Left renal pelvis (tissue), 4 donors: Measurements from ENCODE around the gene TNFRSF12A. TPM values are rescaled to one million over a fixed set of nuclear protein-coding genes. Genes with fewer than 3 reads are reported as not detected.
A peak's percentile ranks its signal among the peaks of the same experiment; 100 is the strongest.
"Not testable (repeated sequence)": the region's sequence is repeated elsewhere in the genome, so short reads cannot be mapped to it uniquely, and the experiment has no call there.

ENCODE experiments used
- DNase-seq, 4 donors: peaks; one replicate each; pipeline ENCODE4 v3.0.0-alpha.2; 2013; ENCODE audit warnings: low read depth in 4 of 4, low spot score in 3 of 4
- polyA plus RNA-seq, 4 donors: library from polyadenylated mRNA; unstranded; fragments of 120-200 nt; gene quantifications; one replicate each; pipeline ENCODE4 v1.2.1, GENCODE V29; 2013; ENCODE audit not compliant: insufficient read length in 4 of 4

The TNFRSF12A gene
- polyA plus RNA-seq, 4 donors: 4.4 to 19.3 (median 10.7) TPM

DNA sequence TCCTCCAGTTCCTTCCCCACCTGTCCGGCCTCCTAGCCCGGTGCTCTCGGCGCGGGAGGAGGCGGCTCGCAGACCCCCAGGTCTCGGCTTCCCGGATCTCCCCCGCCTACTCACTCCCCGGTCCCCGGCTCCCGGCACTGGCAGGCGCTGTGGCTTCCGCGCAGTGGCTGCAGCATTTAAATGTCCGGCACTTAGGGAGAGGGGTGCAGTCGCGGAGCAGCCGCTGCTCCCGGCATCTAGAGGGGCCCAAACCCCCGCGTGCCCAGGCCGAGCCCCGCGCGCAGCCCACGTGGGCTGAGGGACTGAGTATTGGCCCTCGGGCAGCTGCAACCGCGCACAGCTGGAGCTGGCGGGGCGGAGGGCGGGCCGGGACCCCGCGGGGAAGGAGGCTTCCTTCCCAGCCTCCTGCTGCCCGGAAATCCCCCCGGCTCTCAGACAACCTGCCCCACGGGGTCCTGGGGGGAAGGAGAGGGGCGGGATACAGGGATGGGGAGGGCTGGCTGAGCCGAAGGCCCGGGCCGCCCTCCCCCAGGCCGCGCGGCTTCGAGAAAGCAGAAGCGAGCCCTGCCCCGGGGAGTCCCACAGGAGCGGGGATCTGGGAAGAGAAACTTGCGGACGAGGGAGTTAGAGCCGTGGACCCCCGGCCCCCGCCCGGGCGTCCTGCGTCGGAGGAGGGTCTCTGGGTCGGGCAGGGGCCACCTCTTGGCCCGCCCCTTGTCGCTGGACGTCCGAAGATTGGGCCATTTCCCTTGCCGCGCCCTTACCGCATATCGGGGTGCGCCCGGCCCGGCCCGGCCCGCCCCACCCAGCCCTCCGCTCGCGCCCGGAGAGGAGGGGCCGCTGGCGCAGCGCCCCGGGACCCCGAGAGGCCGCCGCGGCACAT, 25.8 kb downstream of the TNFRSF12A start, which contains the start of gene MMP25:
TSS of gene MMP25 (plus strand) at position 804 of the 883 bp plus-strand sequence. CDS start 357 bp downstream, outside the sequence.
- no peak for DNase-seq

DNA sequence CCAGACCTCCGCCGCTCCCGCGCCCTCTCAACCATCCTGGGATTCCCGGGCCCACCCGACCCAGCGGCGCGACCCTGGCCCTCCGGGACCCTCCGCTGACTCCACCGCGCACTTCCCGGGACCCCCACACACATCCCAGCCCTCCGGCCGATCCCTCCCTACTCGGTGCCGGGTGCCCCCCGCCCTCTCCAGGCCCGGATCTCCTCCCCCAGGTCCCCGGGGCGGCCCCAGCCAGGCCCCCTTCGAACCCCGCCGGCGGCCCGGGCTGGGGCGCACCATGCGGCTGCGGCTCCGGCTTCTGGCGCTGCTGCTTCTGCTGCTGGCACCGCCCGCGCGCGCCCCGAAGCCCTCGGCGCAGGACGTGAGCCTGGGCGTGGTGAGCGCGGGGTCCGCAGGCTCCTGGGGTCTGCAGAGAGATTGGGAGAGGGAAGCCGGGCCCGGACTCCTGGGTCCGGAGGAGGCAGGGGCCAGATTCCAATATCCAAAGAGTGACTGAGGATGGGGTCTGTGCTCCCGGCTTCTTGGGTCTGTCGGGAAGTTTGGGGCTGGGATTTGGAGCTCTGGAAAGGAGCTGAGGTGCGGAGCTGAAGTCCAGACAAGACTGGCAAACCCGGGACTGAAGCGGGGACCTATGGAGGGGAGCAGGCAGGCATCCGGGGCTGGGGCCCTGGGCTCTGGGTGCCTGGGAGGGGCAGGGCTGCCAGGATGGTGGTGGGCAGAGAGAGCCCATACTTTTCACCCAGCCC, 26.6 kb downstream of the TNFRSF12A start:
- no peak for DNase-seq

DNA sequence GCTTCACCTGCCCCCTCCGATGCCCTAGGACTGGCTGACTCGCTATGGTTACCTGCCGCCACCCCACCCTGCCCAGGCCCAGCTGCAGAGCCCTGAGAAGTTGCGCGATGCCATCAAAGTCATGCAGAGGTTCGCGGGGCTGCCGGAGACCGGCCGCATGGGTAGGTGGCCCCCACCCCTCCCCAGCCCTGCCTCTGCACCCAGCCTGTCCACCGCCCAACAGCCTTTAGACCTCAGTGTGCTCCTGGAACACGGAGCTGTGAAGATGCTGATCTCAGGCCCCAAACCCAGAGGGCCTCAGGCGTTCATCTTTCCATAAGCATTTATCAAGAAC, 27.2 kb downstream of the TNFRSF12A start:
- no peak for DNase-seq

DNA sequence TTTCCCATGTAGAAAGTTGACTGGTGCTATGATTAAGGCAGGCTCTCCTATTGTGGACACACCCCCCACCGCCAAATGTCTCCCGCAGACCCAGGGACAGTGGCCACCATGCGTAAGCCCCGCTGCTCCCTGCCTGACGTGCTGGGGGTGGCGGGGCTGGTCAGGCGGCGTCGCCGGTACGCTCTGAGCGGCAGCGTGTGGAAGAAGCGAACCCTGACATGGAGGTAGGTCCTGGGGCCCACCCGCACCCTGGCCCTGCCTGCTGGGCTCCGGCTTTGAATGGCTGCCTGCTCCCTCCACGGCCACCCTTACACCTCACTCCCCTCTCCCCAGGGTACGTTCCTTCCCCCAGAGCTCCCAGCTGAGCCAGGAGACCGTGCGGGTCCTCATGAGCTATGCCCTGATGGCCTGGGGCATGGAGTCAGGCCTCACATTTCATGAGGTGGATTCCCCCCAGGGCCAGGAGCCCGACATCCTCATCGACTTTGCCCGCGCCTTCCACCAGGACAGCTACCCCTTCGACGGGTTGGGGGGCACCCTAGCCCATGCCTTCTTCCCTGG, 29.8 kb downstream of the TNFRSF12A start:
- DNase-seq: no peak

DNA sequence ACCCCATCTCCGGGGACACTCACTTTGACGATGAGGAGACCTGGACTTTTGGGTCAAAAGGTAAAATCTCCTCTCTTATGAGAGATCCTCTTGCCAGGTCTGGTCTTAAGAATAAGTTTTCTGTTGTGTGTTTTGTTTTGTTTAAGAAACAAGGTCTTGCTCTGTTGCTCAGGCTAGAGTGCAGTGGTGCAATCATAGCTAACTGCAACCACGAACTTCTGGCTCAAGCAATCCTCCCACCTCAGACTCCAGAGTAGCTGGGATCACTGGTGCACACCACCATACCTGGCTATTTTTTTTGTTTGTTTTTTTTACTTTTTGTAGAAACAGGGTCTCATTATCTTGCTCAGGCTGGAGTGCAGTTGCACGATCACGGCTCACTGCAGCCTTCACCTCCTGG, 30.3 kb downstream of the TNFRSF12A start:
- DNase-seq: no peak

DNA sequence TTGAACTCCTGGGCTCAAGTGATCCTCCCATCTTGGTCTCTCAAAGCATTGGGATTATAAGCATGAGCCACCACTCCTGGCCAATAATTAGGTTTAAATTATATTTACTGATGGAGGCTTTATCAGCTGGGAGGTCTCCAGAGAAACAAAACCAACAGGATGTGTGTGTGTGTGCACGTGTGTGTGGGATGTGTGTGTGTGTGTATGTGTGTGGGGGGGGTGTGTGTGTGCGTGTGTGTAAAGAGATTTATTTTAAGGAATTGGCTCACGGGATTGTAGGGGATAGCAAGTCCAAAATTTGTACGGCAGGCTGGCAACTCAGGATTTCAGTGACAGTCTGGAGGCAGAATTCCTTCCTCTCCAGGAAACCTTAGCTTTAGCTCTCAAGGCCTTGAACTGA, 30.8 kb downstream of the TNFRSF12A start:
- no peak for DNase-seq

DNA sequence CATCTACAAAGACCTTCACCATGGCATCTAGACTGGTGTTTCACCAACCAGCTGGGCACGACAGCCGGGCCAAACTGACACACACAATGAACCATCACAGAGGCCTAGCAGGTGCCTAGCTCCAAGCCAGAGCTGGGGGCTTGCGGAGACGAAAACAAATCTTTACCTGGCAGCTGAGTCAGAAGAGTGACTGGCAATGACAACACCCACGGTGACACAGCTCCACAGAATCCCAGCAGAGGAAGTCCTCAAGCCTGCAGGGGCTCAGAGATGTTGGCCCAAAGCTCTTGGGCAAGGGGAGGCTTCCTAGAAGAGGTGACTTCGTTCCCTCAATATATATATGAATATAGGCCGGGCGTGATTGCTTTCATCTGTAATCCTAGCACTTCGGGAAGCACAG, 31.3 kb downstream of the TNFRSF12A start:
- DNase-seq: no peak

DNA sequence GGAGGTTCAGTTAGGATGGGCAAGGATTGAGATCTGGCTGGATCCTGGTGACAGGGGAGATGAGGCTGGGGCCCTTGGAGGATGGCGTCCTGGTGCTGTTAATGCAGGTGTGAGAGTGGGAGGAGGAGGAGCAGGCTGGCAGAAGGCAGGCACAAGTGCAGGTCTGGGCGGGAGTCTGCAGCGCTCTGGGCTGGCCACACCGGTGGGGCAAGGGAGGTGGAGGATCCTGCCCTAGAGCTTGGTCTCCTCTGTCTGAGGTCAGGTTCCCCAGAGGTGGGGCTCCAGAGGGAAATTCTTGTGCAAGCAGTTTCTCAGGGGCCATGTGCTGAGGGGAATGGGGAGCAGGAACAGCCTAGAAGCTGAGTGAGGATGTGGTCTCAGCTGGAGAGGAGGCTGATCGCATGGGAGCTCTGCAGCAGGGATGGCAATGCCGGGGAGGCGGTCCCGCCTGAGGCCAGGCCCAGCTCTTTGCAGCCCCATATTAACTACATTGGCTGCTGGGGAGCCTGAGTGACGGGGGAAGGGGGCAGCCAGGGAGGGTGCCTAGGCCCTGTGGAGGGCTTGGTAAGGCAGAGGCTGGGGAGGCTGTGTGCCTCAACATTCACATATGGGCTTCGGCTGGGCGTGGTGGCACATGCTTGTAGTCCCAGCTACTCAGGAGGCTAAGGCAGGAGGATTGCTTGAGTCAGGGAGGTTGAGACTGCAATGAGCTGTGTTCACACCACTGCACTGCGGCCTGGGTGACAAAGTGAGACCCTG, 32.6 kb downstream of the TNFRSF12A start:
- not testable (repeated sequence) for DNase-seq

DNA sequence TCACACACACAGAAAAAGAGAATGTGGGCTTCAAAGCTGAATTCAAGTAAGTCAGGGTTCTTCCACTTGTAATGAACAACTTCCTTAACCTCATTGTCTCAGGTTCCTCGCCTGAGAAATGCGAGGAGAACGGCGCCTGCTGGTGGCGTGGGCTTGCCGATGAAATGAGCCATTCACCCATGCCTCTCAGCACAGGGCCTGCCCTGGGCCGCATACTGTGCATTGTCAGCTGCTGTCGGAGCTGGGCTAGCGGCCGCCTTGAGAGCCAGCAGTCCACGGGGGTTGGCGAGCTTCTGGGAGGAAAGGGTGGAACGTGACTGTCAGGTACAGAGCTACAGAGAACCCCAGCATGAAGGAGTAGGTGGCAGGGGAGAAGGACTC, 33.2 kb downstream of the TNFRSF12A start:
- DNase-seq: not testable (repeated sequence)

DNA sequence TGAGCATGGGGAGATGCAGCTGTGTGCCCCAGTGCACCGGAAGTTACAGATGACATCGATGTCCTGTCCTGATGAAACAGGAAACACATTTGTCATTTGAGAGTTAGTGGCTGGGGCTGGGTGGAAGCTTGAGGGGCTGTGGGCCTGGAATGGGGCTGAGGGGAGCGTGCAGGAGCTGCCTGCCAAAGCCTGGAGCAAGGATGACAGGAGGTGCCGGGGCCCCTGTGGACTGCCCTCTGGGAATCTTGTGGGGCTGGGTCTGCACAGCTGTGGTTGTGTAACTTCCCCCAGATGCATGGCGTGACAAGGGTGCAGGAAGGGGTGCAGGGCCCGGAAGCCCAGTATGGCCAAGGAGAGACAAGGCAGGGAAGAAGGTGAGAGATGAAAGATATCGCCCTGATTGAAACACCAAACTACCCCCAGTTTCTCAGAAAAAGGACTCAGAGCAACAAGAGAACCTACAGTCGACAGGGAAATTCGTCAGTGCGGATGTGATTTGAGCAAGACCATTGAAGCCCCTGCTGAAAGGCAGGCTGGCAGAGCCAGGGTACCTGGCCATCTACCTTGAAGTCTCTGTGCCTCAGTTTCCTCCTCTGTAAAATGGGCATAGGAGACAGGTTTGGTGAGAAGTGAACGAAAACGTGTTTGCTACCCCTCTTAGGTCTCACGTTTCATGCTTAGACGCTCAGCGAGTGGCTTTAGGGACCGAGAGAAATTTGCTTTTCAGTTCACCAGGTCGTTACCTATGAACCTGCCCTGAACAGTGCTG, 35.0 kb downstream of the TNFRSF12A start:
- DNase-seq: no peak

DNA sequence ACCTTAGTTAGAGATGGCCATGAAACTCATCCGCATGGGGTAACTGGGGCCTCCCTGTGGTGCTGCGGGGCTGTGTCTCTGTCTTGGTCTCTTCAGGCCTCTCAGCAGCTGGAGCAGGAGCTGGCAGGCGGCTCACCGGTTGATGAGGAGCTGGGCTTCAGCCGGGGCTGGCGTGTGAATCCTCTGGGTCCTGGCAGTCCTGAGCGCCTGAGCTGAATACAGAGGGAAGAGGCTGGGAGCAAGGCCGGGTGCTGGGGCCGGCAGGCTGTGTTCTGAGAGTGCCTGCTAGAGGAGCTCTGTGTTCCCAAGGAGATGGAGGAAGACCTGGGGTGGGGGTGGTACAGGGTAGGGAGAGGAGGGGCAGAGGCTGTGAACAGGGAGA, 35.6 kb downstream of the TNFRSF12A start:
- DNase-seq: not testable (repeated sequence)

DNA sequence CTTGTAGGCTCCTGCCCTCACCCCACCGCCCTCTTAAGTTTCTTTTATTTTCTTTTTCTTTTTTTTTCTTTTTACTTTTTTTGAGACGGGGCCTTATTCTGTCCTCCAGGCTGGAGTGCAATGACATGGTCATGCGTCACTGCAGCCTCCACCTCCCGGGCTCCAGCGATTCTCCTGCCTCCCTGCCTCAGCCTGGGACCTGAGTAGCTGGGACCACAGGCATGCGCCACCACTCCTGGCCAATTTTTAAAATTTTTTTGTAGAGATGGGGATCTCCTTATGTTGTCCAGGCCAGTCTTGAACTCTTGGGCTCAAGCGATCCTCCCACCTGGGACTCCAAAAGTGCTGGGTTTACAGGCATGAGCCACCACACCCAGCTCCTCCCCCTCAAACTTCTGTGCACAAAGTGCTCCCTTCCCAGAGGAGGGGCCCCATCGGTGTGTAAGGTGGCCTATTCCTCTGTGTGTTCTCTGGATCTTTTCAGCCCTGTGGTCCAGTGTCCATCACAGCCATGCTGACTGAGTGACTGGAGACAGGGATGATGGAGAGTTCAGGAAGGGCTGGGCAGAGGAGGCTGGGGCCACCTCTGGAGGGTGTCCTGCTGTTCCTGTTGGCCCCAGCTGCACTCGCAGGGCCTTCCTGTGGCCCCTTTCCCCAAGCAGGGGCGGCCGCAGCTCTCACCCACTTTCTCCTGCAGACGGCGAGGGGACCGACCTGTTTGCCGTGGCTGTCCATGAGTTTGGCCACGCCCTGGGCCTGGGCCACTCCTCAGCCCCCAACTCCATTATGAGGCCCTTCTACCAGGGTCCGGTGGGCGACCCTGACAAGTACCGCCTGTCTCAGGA, 36.4 kb downstream of the TNFRSF12A start:
- DNase-seq: no peak

DNA sequence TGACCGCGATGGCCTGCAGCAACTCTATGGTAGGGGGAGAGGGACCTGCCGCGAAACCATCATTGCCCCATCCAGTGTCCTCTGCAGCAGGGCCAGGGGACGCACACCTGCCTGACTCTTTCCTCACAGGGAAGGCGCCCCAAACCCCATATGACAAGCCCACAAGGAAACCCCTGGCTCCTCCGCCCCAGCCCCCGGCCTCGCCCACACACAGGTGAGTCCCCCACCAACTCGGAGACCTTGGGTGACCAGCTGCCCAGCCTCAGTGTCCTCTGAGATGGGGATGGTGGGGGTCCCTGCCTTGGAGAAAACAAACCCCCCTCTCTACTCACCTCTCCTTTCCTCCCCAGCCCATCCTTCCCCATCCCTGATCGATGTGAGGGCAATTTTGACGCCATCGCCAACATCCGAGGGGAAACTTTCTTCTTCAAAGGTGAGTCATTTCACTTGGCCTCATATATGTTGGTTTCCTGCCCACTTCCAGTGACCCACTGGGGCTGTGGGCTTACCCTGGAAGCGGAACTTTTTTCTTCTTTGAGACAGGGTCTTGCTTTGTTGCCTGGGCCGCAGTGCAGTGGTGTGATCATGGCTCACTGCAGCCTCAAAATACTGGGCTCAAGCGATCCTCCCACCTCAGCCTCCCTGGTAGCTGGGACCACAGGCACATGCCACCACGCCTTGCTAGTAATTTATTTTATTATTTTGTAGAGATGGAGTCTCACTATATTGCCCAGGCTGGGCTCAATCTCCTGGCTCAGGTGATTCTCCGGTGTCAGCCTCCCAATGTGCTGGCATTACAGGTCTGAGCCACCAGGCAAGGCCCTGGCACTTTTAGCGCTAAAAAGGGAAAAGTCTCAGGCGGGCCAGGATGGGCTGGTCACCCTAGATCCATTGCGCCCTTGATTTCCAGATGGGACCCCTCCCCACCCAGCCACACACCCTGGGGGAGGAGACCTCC, 37.3 kb downstream of the TNFRSF12A start:
- no peak for DNase-seq

DNA sequence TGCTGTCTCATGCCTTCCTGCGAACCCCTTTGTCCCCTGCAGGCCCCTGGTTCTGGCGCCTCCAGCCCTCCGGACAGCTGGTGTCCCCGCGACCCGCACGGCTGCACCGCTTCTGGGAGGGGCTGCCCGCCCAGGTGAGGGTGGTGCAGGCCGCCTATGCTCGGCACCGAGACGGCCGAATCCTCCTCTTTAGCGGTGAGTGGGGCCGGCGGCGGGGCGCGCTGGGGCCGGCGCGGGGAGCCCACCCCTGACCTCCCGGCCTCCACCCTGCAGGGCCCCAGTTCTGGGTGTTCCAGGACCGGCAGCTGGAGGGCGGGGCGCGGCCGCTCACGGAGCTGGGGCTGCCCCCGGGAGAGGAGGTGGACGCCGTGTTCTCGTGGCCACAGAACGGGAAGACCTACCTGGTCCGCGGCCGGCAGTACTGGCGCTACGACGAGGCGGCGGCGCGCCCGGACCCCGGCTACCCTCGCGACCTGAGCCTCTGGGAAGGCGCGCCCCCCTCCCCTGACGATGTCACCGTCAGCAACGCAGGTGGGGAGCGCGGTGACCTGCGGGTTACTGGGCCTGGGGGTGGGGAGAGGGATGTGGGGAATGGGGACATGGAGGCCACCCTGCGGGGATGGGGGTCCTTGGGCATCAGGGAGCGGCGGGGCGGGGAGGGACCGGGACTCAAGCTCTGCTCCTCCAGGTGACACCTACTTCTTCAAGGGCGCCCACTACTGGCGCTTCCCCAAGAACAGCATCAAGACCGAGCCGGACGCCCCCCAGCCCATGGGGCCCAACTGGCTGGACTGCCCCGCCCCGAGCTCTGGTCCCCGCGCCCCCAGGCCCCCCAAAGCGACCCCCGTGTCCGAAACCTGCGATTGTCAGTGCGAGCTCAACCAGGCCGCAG, 38.2 kb downstream of the TNFRSF12A start:
- no peak for DNase-seq

DNA sequence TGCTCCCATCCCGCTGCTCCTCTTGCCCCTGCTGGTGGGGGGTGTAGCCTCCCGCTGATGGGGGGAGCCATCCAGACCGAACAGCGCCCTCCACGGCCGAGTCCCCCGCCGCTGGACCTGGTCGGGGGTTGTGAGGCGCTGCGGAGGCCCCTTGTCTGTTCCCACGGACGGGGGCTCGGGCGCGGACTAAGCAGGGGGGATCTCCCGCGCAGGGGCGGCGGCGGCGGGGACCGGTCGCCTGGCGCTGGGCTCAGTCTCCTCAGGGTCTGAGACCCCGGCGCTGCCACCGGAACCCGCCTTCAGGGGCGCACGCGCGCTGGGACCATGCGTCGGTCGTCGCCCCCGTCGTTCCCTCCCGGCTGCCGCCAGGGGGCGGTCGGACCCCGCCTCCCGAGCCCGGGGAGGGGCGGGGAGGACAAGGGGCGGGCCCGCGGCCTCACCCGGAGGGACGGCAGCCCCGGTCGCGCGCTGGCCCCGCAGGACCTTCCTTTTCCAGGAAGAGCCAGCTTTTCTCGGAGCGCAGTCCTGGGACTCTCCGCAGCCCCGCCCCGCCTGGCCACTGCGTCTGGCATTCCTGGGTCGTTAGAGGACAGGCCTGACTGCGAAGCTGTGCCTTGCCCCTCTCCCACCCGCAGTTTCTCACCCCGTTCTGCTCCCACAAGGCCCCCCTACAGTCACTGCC, 39.0 kb downstream of the TNFRSF12A start:
- DNase-seq: peak in 3 of 4 donors; percentile 72 to 82 (median 78)

DNA sequence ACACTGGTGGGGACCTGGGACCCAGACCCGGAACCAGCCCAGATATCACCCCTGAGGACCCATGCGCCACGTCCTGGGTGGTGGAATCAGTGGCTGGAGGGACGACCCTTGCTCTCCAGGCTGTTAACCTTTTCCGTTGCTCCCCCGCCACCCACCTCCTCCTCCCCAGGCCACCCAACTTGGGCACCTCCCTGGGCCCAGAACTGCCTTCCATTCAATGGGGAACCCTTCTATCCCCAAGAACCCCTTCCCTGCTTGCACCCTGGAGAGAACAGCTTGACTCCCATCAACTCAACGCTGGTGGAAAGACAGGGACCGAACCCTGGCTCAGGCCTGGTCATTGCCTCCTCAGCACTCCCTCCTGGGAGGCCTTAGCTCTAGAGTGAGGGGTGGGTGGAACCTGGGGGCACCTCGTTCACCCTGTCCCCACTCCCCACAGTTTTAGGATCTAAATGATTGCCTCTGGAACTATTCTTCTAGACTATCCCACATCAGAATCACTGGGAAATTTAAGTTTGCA, 39.6 kb downstream of the TNFRSF12A start:
- DNase-seq: no peak
